Stimulated activated CD8-positive, alpha-beta memory T cell treated with anti-CD3 and anti-CD28 coated beads, Interleukin-4, amount 100 ng/mL, for 48 hours (primary cell): ENCODE measurements around the gene HMGN3.

ENCODE experiments used
- DNase-seq: peaks from one replicate; pipeline ENCODE4 v3.0.0-alpha.2; 2020

The HMGN3 gene

GRCh38 chr6:79173378-79173777, 61.1 kb downstream of the HMGN3 start:
- no peak for DNase-seq

GRCh38 chr6:79170959-79171358, 63.5 kb downstream of the HMGN3 start:
- DNase-seq: no peak

- DNase-seq: no peak
These were observed 64.1 kb downstream of the HMGN3 start for GRCh38 chr6:79170431-79170830.

GRCh38 chr6:79168695-79168980, 65.8 kb downstream of the HMGN3 start:
- no peak for DNase-seq

- no peak for DNase-seq
These were observed 66.4 kb downstream of the HMGN3 start for GRCh38 chr6:79167931-79168694.

- DNase-seq: no peak
These were observed 74.6 kb downstream of the HMGN3 start for GRCh38 chr6:79159846-79160245.

GRCh38 chr6:79158856-79159516, 75.5 kb downstream of the HMGN3 start:
- DNase-seq: no peak

GRCh38 chr6:79157961-79158644, 76.4 kb downstream of the HMGN3 start:
- no peak for DNase-seq

GRCh38 chr6:79152269-79152737, 82.2 kb downstream of the HMGN3 start:
- DNase-seq: no peak
